Retina (tissue), 1 donor: ENCODE measurements around the gene FHIT.

Experiments used
- DNase-seq: peaks from one replicate; pipeline ENCODE4 v3.0.0-alpha.2; 2016

Gene FHIT

DNA sequence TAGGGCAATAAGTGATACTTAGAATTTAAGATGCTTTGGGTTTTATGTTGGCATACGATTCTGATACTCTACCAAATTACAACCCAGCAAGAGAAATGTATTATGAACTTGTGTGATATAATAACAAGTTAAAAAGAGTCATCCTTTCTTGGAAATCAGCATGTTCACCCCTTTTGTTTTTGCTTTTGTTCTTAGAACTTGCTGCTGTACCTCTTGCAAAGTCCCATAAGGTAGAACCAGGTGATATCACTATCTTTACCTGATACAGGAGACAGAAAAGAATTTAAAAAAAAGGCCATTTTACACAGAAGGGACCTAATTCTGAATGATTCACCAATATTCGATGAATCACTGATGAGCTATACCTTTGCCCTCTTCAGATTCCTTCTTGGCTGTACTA, 810.4 kb downstream of the FHIT start:
- no peak for DNase-seq

DNA sequence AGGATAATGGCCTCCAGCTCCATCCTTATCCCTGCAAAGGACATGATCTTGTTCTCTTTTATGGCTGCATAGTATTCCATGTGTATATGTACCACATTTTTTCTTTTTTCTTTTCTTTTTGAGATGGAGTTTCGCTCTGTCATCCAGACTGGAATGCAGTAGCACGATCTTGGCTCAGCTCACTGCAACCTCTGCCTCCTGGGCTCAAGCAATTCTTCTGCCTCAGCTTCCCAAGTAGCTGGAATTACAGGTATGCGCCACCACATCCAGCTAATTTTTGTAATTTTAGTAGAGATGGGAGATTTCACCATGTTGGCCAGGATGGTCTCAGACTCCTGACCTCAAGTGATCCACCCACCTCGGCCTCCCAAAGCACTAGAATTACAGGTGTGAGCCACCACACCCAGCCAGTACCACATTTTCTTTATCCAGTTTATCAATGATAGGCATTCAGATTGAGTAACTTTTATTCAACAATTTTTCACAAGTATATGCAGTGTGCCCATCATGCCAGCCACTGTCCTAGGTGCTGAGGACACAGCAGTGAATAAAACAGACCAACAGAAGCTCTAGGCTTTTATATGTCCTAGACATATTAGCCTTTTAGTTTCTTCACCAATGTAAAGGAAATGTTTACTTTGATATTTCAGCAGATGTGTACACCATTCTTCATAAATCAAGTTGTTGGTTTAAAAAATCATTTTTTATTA, 815.2 kb downstream of the FHIT start:
- no peak for DNase-seq

DNA sequence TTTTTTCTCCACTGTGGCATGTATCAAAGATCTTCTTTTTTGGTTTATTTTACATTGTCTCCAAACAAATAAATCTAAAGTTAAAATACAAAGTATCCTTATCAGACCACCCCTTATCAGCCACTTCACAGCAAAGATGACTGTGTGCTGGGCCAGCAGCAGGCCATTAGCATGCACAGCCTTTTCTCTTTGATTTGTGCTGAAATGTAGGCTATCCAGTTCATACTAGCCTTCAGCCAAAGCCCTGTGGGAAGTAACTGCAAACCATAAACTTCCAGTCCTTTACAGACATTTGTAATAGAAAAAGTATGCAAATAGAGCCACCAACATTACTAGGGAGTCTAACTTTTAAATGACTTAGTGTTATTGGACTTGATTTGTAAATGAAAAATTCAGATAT, 816.3 kb downstream of the FHIT start:
- DNase-seq, result no peak

DNA sequence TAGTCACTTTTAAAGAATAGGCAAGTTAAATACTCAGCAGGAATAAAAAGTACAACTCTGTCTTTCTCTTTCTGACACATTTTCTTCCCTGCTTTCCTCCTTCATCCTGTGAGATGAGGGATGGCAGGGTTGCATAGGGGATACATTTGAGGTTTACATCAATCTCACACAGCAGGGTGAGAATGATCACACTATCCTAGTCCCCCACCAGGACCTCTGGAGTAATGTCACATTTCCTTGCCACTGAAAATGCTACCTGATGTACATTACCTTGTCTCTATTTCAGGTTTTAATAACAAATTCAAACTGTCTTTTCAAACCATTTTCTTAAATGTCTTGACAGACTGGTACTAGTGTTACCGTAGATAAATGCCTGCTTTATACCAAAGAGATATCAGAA, 816.9 kb downstream of the FHIT start:
- DNase-seq, result no peak

DNA sequence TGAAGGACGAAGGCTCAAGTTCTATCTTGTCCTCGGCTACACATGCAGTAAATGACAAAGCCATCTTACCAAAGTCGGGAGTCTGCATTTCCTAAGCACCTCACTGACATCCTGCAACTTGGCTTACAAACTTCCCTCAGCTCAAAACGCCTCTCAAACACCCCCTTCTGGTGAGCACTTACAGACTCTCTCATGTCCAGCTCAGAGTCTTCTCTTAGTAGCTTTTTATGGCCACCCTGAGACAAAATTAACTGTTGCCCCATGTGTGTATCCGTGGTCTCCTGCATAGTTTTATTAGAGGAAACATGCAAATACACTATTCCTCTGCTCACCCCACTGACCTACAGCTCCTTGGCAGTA, 819.7 kb downstream of the FHIT start:
- DNase-seq, result no peak

DNA sequence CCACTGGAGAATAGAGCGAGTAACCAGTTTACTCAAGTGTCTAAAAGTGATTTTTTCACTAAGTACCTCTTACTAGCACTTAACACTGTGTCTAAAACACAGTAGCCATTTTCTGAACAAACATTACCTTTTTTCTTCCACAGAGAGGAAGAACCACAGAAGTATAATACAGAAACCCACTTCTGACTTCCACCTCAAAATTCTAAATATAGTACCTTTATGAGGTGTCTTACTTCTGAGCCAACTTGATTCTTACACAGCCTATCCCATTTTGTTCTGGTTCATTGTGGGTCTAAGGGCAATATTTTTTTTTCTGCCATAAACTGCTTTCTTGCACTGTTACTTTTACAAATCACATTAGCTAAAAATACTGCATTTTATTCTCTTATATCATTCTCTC, 821.0 kb downstream of the FHIT start:
- DNase-seq, result no peak

DNA sequence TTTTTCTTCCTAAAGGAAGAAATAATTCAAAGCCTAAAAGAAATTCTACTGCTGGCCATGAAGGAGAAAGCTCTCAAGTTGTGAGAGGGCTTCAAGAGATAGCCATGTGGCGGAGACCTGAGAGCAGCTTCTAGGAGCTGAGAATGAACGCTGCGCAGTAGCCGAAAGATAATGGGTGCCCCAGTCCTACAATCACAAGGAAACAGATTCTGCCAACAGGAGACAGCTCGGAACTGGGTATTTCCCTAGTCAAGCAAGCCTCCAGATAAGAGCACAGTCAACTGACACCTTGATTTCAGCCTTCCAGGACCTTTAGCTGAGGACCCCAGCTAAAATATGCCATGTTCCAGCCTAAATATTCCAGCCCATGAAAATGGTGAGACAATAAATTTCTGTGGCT, 824.1 kb downstream of the FHIT start:
- DNase-seq, result no peak

DNA sequence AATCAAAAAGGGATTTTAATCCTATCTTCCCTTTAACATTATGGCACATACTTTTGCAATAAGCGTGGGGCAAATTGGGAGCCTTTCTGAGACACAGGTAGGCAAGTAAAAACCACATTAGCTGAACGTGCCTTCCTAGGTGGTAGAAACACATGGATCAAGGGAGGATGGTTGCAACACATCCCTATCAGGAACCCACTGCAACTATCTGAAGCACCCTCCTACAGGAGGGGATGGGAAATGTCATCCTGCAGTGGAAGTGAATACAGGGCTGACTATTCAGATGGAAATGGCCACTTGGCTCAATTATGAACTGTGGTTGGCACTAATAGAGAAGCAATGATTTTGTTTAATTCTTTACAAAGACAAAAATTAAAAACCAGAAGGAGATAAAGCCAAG, 826.3 kb downstream of the FHIT start:
- DNase-seq, result no peak

DNA sequence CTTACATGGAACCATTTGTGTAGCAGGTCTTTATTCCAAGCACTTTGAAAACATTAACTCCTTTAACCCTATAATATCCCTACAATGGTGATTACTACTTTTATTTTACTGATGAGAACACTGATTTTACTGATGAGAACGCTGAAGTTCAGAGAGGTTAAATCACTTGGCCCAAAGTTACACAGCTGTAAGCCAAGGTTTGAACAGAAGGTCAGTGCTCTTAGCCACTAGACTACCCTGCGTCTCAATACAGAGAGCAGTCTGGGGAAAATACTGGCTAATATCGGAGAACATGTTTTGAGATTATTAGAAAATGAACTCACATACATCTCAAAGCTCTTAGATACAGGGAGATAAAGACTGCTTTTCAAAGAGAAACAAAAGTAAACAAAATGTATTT, 827.2 kb downstream of the FHIT start:
- DNase-seq, result no peak

DNA sequence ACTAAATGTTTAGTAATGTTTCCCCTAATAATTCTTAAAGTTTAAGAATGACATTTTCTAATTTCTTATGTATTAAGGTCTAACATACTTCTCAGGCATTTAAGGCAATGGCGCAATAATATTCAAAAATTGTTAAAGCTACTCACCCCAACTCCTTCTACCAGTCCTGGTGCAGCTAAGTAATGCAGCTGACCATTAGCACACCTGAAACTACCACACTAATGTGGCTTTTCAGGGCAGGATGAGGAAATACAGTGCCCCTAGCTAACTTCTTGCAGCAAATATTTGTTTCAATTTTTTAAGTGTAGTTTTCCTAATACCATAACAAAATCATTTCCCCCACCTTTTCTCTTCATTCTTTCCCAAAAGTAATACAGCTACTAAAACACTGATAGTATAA, 827.7 kb downstream of the FHIT start:
- DNase-seq, result no peak

DNA sequence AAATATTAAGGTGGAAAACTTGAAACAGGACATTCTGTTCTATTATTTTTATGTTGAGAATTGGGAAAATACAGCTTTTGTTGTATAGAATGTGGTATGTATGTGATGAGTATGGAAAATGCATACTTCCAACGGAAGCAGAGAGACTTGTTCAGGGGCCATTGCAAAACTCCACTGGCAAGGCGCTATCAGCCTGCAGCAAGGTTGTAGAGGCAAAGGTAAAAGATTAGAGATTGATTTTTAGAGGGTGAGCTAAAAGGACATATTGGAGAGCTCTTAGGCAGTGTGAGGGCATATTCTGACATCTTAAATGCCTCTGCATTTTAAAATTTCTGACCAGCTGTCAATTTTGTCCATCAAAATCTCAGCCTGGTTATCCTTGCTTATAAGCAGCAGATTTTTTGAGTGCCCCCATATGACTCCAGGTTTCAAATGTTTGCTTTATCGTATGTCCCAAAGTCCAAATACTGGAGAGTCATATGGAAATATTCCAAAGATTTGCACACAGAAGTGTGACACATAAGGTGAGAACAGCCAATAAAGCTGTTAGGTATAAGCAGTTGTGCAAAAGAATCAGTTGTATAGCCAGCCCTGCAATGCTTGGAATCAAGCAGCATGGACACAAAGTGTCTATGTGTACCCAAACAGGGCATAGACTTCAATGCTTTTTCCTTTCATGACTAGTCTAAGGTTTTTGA, 829.4 kb downstream of the FHIT start:
- DNase-seq, result no peak

DNA sequence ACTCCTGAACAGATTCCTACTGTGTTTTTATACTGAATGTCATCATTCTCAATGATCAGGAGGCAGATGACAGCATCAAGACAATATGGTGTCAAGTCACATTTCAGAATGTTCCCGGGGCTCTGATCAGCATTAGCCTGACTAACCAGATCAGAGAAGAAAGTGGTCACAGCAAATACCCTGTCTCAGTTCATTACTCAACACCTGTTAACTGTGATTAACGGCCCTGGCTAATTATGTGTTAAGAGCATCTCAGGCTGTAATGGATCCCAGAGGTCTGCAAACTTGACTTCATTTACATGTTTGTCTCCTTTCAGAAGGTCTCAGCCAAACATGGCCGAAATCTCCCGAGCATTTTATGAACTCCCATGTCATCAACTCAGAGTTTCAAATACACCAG, 833.7 kb downstream of the FHIT start:
- peak; percentile 49 for DNase-seq

DNA sequence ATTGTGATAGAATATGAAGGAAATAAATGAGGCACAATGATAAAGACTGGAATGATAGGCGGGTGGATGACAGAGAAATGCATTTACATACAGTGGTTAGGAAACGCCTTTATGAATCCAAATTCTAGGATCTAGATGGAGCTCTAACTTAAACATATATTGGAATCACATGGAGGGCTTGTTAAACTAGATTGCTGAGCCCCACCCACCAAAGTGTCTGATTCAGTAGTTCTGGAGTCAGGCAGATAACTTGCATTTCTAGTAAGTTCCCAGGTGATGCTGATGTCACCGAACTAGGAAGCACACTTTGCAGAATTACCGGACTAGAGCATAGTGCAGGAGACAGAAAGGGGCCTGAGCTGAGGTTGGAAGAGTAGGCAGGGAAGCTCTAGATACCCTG, 837.2 kb downstream of the FHIT start:
- DNase-seq, result no peak

DNA sequence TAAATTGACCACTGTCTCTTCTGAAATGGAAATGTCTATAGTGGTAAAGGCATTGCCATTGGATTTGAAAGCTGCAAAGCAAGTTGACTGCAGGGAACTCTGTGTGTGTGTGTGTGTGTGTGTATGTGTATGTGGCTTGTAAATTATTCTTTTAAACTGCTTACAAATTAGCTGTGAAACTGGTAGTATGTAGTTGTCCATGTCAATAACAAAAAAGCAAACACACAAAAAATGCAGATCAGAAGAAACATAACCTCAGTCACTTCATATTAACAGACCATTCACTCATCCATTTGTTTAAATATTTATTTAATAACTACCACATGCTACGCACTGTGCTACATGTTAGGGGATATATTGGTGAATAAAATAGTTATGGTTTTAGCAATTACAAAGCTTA, 837.7 kb downstream of the FHIT start:
- no peak for DNase-seq

DNA sequence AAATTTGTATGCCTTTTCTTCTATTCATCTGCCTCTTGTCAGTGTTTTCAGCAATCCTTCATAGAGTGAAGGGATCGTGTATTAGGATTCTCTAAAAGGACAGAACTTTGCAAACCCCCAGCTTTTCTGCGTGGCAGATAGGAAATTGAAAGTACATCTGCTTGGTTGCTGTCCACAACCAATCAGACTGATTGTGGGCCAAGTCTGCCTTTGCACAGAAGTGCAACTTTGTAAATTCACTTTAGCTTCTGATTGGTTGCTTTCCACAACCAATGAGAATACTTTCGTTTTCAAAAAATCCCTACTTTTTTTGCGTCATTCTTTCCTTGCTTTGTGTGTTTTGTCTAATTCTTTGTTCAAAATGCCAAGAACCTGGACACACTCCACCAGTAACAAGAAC, 847.4 kb downstream of the FHIT start:
- DNase-seq, result no peak

DNA sequence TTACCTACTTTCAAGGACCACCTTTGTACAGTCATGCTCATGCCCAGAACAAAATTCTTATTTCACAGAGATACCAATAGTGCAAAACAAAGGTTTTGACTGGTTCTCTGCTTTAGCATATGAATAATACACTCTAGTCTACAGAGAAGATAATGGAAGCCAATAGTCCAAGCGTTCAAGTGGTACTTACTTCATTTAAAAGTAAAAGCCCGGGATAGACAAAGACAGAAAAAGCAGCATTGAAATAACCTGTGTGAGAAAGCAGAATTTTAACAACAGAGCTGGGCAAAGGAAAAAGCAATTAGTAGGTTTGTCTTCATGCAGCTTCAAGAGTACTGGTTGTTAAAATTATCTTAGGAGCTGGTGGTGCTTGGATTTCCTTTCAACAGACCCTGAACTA, 848.3 kb downstream of the FHIT start:
- no peak for DNase-seq

DNA sequence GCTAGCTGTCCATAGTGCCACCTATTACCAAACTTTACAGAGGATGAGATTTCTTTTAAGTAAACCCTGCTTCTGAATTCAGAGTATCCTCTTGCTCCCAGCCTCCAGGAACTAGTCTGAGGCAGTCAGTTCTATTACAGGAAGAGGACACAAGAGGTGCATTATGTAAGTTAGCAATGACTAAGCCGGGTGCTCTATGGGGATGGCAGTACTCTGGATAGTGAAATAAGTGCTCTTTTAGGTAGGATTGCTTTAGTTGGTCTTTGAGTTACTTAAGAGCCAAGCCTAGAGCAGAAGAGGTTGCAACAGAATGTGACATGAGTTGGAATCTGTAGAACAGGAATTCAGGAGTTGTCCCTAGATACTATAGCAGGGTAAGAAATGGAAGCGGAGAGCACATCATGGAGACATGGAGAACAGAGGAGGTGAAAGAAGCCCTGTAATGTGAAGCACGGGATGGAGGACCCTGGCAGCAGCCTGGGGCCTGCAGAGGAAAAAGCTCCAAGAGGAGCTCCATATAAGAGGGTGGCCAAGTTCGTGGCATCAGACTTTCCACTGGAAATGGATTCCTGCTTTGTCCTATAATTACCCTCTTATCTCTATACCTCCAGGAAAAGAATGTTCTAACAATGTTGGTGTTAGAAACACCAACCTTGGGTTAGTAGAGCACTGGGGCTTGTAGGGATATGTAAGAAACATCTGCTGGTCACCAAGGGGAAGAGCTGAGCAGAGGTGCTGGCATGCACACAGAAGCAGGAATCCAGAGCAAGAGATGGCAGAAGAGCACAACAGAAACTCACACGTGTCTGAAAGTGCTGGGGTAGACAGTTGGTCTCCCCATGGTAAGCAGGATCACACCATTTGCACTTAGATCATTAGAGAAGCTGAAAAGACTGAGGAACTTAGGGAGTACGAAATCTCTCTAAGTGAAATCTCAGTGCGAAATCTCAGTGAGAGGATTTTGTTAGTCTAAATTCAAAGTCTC, 851.1 kb downstream of the FHIT start:
- DNase-seq, result no peak

DNA sequence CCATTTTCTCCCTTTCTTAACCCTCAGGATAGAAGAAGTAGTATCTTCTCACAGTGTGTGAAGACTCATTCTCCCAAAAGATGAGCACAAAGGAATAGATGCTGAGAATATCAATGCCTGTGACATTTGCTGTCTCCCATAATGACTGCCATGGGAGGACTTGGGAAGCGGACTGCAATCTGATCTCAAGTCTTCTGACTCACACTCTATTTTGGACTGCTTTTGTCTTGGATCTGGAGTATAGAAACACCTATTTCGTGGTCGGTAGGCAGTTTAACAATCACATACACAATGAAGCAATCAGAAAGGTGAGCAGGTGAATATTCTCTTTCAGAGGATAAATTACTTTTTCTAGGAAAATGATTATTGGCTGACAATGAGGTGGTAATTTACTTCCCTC, 852.0 kb downstream of the FHIT start:
- no peak for DNase-seq

DNA sequence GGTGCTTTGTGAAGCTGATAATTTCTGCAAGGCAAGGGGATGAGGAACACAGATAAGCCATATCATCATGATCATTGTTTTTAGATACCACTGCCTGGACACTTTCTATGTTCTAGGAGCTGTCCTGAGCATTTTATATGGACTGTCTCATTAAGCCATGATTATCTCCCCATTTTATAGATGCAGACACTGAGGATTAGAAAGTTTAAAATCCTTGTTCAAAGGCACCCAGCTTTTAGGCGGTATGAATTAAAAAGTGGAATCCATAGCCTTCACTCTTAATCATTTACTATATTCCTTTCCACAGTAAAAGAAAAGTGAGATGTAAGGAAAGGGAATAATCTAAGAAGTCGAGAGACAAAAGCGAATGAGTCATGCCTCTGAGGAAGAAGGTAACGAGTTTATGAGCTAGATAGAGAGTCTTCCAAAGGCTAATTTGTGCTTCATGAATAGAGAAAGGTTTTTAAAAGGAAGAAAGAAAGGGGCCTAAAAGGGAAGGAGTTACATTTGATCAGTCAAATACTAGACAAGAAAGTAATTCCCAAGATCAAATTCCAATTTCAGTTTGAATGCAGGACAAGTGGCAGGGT, 856.0 kb downstream of the FHIT start:
- DNase-seq, result no peak

DNA sequence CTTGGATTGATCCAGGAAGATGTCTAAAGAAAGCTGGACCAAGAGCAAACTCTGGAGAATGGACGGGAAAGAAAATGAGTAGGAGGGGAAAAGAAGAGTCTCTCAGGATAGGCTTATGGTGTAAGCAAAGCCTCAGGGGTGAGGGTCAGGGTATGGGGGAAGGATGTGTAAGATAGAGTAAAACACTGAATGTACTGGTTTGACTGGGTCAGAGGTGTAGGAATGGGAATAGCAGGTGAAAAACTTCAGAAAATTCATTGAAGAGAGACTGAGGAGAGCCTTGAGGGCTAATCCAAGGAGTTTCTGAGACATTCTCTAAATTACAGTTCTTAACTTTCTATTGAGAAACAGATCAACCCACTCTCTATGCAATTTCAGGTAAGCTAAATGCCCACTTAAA, 857.3 kb downstream of the FHIT start:
- no peak for DNase-seq

DNA sequence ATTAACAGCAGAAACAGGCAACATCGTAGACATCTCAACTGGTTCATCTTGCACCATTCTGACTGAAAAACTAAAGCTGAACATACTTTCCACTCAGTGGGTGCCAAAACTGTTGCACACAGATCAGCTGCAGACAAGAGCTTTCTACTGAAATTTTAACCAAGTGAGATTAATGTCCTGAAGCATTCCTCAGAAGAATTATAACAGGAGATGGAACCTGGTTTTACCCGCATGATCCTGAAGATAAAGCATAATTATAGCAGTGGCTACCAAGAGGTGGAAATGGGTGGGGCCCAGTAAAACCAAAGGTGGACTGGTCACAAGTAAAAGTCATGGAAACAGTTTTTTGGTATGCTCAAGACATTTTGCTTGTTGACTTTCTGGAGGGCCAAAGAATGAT, 858.8 kb downstream of the FHIT start:
- no peak for DNase-seq

DNA sequence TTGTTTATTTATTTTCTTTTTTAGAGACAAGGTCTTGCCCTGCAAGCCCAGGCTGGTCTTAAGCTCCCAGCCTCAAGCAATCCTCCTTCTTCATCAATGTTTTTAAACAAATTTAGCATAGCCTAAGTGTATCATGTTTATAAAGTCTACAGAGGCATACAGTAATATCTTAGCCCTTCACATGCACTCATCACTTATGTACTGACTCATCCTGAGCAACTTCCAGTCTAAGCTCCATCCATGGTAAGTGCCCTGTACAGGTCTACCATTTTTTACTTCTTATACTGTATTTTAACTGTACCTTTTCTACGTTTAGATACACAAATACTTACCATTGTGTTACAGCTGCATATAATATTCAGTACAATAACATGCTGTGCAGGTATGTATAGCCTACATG, 860.0 kb downstream of the FHIT start:
- DNase-seq, result no peak

DNA sequence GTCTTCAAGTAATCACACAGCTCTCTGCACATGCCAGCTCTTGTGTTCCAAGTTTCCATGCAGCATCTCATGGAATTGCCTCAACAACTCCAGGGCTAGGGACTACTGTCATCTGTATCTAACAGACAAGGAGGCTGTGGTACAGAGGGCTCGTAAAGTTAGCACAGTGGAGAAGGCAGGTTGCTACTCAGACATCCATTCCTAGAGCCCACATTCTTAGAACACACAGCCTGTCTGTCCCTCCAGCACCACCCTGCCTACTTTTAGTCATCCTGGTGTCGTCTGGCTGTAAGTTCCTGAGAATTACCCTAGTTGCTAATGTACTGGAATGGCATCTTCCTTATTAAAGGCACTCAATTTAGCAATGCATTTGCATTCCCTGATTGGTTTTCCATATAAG, 862.5 kb downstream of the FHIT start:
- no peak for DNase-seq

DNA sequence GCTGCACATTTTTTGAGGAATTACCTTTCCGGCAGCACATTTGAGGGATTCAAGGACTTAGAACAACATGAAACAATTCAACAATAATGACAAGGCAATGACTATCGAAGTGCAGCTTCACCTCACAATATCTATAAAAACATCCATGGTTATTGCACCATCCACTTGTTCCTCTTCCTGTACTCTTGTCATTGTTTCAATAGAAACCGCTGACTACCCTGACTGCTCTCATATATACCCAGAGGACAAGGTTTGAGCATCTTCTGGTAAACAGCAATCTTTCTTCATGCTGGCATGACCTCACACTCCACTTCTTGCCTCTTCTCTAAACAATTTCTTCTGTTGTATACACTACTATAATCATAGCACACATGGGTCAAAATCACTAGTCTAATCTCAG, 864.9 kb downstream of the FHIT start:
- DNase-seq, result no peak
